HG03139 (cell line): Measurements from ENCODE around the gene PDZD7.

Experiments used
- ATAC-seq: cut with Tn5 transposase; IDR thresholded peaks from one replicate; pipeline ENCODE4 v1.9.1; 2021; ENCODE audit not compliant: unreplicated experiment

The PDZD7 gene

GRCh38 chr10:101061624-101062231 lies 30.8 kb upstream of the PDZD7 start, which contains the start of gene KAZALD1:
Gene KAZALD1, plus strand, starts transcription at chr10:101061989. Its CDS starts 604 bp downstream, at chr10:101062593.
- ATAC-seq: no peak

DNA sequence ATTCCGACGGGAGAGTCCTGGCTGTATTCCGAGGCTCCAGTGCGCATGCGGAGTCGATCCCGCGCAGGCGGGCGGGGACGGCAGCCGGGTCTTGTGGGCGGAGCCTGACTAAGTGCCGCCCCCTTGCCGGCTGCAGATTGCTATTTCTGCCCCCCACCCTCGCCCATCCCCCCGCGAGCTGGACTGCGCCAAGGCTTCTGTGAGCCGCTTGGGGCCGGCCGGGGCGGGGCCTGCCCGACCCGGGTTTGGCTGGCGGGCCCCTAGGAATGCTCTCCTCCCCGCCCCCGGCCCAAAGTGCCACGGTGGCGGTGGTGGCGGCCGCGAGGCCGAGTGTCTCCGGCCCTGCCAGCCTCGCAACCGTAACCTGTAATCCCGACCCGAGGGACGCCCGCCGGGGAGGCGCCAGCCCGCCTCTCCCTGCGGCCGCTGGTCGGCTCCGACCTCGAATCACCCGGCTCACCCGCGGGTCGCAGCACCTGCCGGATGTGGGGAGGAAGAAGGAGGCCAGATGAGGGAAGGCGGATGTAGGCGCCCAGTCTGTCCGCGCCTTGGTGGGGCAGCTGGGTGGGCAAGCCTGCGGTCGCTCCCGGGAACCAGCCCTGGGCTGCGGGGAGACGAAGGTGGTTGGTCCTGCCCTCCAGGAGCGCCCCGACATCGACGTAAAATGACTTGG lies 30.2 kb upstream of the PDZD7 start:
- ATAC-seq: peak; percentile 55

DNA sequence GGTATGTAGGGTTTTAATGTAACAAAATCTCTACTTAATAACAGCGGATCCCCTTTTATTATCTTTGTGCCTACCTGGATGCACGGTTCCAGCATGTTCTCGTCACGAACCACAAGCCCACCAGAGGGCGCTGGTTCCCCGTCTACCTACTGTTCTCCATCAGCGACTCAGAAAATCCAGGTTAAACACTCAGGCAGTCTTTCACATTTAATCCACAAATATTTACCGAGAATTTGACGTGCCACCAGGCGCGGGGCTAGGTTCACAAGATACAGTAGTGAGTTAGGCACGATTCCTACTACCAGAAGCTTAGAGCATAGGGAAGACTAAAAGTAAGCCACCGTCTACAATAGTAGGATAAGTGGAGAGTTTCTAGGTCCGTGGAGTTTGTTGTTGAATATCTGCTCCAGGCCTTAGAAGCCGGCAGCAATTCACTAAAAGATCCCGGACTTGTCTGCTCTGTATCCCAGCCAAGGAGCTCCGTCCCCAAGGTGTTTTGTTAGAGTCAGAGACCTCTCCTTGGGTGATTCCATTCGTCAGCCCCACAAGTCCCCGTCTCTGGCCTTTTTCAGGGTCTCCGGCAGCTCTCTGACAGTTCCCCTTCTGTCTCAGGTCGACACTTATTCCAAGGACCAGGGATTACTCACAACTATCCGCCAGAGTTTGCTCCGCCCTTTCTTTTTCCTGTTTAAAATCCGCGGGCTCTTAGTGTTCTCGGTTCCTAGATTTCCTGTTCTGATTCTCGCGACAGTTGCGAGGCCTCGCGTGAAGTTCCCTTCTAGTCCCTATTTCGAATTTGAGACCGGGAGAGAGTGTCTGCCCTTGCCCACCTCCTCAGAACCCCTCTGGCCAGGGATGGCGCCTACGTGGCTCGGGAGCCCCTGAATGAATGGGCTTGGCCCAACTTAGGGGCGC lies 29.4 kb upstream of the PDZD7 start:
- ATAC-seq: peak; percentile 23

GRCh38 chr10:101056365-101057151 lies 25.6 kb upstream of the PDZD7 start:
- ATAC-seq: no peak

DNA sequence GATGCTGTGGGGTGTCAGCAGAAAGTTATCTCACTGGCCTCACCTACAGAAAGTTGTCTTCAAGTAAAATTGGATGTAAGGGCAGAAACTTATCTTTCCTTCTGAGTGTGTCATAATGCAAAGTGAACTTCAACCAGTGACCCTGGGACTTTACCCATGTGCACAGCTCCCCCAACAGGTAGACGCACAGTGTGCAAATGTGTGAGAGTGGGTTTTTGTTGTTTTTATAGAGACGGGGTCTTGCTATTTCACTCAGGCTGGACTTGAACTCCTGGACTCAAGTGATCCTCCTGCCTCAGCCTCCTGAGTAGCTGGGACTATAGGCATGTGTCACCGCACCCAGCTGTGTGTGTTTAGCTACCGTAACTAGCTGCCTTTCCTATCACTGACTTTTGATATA lies 24.5 kb upstream of the PDZD7 start:
- no peak for ATAC-seq

DNA sequence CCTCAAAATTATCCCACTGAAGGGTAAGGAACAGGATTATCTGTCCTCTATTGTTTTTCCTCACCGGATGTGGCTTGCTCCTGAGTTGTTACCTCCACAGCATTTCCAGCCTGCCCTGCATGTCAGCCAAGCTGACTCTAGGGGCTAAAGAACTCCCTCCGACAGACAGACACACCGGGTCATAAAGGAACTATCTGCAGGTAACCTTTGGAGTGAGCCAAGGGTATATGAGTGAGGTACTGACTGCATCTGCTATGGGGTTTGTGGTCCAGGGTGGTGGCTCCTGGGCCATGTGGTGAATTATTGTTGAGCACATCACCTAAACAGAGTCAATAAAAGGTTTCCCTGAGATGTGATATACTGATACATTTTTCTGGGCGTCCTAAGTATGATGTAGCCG lies 23.9 kb upstream of the PDZD7 start:
- no peak for ATAC-seq

DNA sequence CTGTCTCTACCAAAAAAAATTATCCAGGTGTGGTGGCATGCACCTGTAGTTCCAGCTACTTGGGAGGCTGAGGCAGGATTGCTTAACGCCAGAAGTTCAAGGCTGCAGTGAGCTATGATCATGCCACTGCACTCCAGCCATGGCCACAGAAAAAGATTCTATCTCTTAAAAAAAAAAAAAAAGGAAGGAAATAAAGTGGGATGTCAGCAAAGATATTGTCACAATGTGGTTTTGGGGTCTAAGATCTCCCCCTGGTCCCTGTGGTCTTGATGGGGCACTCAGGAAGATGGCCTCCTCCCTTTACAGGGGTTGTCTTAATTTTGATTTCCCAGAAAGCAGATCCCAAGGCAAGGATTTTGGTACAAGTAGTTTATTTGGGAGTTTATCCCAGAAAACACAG lies 23.4 kb upstream of the PDZD7 start:
- ATAC-seq: no peak

DNA sequence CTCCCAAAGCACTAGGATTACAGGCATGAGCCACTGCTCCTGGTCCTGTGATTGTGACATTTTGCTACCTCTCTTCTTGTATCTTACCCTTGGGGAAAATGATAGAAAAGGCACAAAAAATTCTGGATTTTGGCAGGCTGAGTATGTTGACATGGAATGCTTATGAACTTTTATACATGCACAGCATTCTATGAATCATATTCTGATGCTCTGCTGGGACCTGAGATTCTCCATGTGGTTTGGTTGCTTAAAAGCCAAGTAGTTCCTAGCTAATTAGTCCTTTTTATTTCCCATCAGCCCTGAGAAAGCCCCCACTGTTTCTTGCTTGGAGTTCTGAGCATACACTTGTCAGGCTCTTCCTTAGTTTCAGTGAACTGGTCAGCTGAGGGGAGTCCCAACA lies 22.6 kb upstream of the PDZD7 start:
- ATAC-seq: no peak

- ATAC-seq: no peak
Observed at GRCh38 chr10:101052285-101052684, 21.4 kb upstream of the PDZD7 start.

DNA sequence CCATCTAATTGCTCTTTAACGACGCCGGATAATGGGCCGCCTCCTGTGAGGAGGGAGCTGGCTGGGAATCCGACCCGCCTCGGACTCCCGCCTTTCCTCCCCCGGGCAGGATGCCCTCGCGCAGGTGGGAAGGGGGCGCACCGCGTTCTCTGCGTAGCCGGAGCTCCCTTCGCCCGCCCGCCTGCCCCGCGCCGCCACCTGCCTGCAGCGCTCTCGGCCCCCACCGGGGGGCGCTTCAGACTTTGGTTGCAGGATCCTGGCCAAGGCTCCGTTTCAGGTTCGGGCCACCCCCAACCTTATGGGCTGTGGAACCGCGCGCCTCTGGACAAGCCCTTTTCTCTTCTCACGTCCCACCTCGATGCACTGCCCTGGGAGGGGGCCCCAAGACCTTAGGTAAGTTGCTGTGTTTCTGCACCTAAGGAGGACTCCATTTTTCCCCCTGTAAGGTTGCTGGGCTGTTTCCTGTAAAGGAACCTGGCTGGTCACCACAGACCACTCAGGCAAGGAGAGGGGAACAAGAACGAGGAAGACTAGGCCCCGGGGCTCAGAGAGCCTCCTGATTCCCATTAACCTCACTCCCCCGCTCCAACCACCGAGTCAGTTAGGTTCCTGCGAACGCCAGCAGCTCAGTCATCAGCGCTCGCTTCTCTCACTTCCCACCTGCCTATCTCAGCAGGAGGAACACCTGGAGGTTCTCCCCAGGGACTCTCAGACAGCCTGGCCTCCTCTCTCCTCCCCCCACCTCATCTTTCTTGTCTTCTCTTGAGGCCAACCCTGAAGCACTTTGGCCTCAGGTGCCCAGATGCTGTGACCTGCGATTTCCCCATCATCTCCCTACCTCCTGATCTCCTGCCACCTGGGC lies 19.5 kb upstream of the PDZD7 start:
- ATAC-seq: no peak

DNA sequence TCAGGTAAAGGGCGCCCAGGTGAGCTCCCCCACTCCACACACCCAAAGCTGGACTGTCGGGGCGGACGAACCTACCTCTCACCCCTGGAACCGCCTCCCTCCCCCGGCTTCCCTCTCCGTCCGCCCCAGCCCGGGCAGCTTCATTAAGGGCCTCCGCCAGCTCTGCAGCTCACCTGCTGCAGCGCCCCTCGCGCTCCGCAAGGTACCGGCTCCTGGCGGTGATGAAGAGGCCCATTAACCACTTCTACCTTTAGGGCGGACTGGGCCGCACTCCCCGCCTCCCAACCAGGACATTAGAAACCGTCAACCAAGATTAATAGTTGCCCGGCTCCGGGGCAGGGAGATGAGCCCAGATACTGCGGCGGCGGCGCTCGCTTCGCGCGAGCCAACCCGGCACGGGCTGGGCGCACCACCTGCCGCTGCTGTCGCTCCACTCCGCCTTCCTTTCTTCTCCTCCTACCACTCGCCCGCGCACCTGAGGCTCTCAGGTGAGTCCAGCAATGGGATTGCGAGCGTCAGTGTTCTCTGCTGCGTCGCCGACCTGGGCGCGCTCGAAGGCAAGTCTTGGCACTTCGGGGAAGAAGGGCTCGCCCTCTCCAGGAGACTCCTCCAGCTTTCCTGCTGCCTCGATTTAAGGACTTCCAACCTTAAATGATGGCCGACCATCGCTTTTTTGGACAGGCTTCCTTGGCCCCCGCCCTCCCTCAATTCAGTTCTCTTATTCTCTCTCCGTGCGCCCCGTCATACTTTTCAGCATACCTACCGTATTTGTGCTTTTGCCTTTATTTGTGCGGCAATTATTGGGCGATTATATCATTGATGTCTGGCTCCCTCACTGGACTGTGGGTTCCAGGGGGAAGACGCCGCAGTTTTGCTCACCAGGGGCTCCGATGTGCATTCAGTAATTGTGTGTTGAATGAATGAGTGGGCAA lies 17.3 kb upstream of the PDZD7 start:
- ATAC-seq: no peak

DNA sequence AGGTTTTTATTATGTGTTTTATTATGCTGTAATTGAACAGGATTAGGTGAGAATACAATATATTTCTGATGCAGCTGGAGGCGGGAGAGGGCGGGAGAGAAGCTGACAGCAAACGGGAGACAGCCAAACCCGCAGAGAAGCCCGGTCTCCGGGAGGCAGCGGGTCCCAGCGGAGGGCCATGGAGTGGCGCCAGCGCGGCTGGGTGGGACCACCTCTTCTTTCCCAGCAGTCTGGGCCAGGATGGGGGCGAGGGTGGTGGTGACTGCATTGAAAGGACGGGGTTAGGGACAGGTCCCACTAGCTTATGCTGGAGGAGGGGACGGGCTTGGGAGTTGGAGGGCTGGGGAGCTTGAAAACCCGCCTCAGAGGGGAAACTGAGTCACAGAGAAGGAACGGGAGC lies 16.3 kb upstream of the PDZD7 start:
- no peak for ATAC-seq

DNA sequence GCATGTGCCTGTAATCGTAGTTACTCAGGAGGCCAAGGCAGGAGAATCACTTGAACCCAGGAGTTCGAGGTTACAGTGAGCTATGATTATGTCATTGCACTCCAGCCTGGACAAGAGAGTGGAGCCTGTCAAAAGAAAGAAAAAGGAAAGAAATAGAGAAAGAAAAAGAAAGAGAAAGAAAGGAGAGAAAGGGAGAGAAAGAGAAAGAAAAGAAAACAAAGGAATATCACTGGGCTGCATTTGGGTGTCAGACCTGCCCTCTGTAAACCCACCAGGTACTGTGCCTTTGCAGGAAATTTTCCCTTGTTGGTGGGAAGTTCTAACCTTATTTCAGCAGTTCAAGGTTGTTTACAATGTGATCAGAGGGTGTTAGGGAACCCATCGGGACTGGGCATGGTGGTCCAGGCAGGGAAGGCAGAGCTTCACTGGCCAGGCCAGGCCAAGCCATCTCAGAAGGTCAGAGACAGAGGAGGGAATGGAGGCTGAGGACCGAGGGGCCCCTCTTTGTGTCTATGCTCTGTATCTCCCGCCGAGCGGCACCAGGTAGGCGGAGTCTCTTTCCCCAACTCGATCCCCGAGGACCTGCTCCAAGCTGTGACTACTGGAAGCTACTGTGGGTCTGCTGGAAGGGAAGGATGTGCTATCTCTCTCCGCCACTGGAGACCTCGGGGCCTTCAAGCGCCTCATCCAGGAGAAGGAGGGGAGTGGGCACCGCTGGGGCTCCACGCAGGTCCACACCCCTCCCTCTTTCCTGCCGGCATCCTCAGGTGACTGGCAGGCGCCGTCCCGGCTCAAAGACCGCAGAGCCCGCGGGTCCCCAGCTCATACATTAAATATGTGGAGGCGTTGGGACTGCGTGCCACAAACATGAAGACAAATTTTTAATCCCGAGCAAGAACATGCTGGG lies 15.7 kb upstream of the PDZD7 start:
- ATAC-seq: no peak

DNA sequence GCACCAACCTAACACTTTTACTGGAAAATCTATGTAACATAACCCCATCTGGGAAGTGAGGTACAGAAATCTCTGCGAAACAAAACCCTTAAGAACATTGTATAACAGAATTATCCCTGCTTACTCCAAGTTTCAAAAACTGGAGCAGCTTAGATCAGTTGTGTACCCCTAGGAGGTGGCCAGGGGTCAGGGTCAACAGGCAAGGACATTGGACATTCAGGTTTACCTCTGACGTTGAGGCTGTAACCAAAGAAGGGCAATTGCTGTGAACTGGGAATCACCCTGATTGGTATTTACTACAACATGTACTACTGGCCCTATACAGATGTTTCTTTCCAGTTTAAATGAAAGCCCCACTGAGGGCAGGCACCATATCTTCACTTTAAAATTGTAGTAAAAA lies 13.2 kb upstream of the PDZD7 start:
- ATAC-seq: no peak

DNA sequence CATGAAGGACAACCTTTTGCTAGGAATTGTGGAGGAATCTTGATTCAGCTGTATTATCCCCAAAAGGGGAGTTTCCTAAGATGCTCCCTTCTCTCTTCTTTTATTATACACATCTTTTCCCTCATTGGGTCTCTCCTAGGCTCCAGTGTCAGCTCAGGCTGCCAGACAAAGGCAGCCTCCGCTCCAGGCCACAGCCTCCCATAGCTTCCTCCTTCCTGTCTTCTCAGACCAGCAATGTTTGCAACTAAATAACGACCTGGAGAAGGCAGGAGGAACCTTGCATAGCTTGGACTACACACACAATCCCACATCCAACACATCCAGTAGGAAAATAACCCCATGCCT lies 12.4 kb upstream of the PDZD7 start:
- no peak for ATAC-seq

- peak; percentile 93 for ATAC-seq
Observed at GRCh38 chr10:101042667-101043362, 11.9 kb upstream of the PDZD7 start.

DNA sequence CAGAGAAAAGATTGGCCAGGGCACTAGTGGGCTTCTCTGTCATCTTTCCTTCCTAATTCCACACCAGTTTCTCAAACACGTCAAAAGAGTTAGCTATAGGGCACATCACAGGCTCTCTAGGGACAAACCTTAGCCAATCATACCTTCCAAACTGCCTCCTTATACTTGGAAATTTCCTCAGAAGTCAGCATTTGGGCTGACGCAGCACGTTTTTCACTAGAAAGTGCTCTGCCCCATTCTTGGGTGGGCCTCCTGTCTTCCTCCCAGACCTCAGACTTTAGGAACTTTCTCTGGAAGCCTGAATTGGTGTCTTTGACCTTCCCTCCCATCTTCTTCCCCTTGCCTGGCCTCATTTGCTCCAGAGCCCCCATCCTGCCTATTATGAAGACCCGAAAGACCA lies 11.2 kb upstream of the PDZD7 start:
- ATAC-seq: no peak
